ENCODE data around the gene RAPGEF6. TPM values are rescaled to one million over a fixed set of nuclear protein-coding genes. Genes with fewer than 3 reads are reported as not detected.

Gene RAPGEF6
- total and polyA plus RNA-seq, 4 donors = 2.1 to 26.6 (median 15.1) TPM

DNA sequence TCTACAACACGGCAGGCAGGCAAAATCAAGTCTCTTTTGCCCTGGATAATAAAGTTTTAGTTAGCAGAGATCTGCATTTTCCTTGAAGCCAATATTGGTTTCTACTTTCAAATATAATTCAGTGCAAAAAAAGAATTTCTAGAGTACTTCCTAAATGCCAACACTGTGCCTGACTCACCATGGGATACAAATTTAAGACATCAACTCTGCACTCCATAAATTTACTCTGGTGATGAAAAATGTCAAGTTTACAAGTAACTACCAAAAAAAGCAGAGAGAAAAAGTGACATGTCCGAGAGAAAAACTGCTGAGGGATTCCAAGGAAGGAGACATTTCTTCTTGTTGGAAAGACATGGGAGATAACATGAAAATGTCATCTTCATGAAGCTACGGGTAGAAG, 119.7 kb downstream of the RAPGEF6 start:
- H3K27me3 ChIP-seq (ENCODE audit: control insufficient read depth in 1 of 2, insufficient read depth in 2 of 2, low read length in 1 of 2) = no peaks in the 10 kb centered on the region
- no peak overlapping the region for H3K4me3 ChIP-seq (ENCODE audit: low read length in 2 of 2)
- H3K9me3 ChIP-seq (ENCODE audit: control insufficient read depth, low read length) = no peaks in the 10 kb centered on the region
- peaks cover 0 to 2% of the 10 kb centered on the region in 2 donors for H3K36me3 ChIP-seq (ENCODE audit: control insufficient read depth in 1 of 2, insufficient read depth in 2 of 2, low read length in 1 of 2)
- intact Hi-C loops (cut with DNase I) = no loop called here
- no peak for DNase-seq
- H3K27ac ChIP-seq (ENCODE audit: low read depth in 1 of 2, low read length in 2 of 2) = no peak overlapping the region
- WGBS, 2 donors = 77 to 85% methylated on average over 3 of the region's 3 CpGs
- H3K4me1 ChIP-seq (ENCODE audit: control insufficient read depth in 1 of 2, insufficient read depth in 2 of 2, low read length in 2 of 2) = no peaks in the 10 kb centered on the region
- ATAC-seq (ENCODE audit: low FRiP score) = no peak

DNA sequence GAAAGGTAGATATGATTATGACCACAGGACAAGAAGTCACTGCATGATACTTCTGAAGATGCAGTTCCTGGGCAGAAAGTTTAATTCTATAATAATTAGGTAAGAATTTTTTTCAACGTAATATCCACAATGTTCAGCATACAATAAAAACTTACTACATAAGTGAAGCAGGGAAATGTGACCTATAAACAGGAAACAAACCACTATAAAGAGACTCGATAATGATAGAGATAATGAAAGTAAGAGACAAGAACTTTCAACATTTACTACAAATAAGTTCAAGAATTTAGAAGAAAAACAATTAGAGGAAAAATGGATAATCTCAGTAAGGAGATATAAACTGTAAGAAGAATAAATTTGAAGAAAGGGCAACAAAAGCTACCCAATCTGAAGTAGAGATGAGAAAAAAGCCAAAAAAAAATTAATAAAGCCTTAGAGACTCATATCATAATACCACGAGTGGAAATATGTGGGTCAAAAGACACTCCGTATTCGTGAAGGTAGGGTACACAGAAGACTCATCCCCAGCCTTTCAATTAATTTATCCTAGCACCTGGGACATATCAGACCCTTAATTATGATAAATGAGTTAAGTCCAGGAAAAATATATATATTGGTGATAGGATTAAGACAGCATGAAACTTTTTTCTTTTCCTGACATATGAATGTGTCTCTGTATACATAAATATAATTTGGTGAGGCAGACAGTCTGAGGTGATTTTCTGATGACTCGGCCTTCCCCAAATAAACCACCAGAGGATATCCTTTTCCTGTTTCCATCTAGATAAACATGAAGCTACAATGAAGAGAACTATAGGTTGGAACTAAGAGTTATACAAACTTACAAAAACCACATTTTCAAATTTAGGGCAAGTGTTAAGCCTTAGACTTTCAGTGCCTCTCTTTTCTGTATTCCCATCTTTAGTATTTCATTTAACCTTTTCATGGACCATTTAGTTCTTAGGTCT, 120.4 kb downstream of the RAPGEF6 start:
- Histone ChIP-seq H3K4me3 (ENCODE audit: low read length in 2 of 2) (no peak overlapping the region), H3K27me3 (ENCODE audit: control insufficient read depth in 1 of 2, insufficient read depth in 2 of 2, low read length in 1 of 2) (no peaks in the 10 kb centered on the region), H3K4me1 (ENCODE audit: control insufficient read depth in 1 of 2, insufficient read depth in 2 of 2, low read length in 2 of 2) (no peaks in the 10 kb centered on the region), H3K9me3 (ENCODE audit: control insufficient read depth, low read length) (no peaks in the 10 kb centered on the region), H3K27ac (ENCODE audit: low read depth in 1 of 2, low read length in 2 of 2) (no peak overlapping the region), H3K36me3 (ENCODE audit: control insufficient read depth in 1 of 2, insufficient read depth in 2 of 2, low read length in 1 of 2) (peaks cover 2 to 3% of the 10 kb centered on the region in 2 donors)
- intact Hi-C loops (cut with DNase I) = no loop called here
- ATAC-seq (ENCODE audit: low FRiP score) = no peak
- 79 to 83% methylated on average over 6 of the region's 6 CpGs for WGBS, 2 donors
- DNase-seq = no peak

DNA sequence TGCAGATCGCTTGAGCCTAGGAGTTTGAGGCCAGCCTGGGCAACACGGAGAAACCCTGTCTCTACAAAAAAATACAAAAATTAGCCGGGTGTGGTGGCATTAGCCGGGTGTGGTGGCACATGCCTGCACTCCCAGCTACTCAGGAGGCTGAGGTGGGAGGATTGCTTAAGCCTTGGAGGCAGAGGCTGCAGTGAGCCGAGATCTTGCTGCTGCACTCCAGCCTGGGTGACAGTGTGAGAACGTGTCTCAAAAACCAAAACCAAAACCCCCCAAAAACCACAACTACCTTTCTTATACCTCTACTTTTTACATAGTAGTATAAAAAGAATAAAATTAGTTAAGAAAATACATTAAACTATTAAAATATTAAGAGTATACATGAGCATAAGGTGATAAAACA, 121.2 kb downstream of the RAPGEF6 start:
- Histone ChIP-seq H3K4me1 (ENCODE audit: control insufficient read depth in 1 of 2, insufficient read depth in 2 of 2, low read length in 2 of 2) (no peaks in the 10 kb centered on the region), H3K27me3 (ENCODE audit: control insufficient read depth in 1 of 2, insufficient read depth in 2 of 2, low read length in 1 of 2) (no peaks in the 10 kb centered on the region), H3K36me3 (ENCODE audit: control insufficient read depth in 1 of 2, insufficient read depth in 2 of 2, low read length in 1 of 2) (peaks cover 2 to 3% of the 10 kb centered on the region in 2 donors), H3K9me3 (ENCODE audit: control insufficient read depth, low read length) (no peaks in the 10 kb centered on the region), H3K27ac (ENCODE audit: low read depth in 1 of 2, low read length in 2 of 2) (no peak overlapping the region), H3K4me3 (ENCODE audit: low read length in 2 of 2) (no peak overlapping the region)
- DNase-seq (no peak), ATAC-seq (ENCODE audit: low FRiP score) (no peak)
- 92 to 94% methylated on average over 6 of the region's 6 CpGs for WGBS, 2 donors
- intact Hi-C loops (cut with DNase I) = no loop called here

DNA sequence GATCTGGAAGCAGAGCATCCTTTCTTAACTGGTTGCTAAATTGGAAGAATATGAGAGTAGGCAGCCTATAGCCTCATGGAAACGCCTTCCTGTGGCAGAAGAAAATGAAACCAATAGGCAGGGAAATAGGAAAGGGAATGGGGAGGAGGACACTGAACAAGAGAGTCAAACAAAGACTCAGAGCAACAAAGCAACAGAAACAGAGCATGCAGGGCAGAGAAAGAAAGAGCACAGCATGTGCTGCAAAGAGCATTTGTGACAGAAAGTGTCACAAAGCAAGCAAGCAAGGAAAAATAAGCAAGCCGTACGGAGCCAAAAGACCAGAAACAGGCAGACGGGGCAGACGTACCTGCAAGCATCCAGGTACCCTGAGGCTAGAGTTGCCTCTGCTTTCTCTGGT, 123.1 kb downstream of the RAPGEF6 start:
- Histone ChIP-seq H3K27ac (ENCODE audit: low read depth in 1 of 2, low read length in 2 of 2) (no peak overlapping the region), H3K36me3 (ENCODE audit: control insufficient read depth in 1 of 2, insufficient read depth in 2 of 2, low read length in 1 of 2) (peaks cover 1 to 3% of the 10 kb centered on the region in 2 donors), H3K27me3 (ENCODE audit: control insufficient read depth in 1 of 2, insufficient read depth in 2 of 2, low read length in 1 of 2) (no peaks in the 10 kb centered on the region), H3K4me1 (ENCODE audit: control insufficient read depth in 1 of 2, insufficient read depth in 2 of 2, low read length in 2 of 2) (no peaks in the 10 kb centered on the region), H3K4me3 (ENCODE audit: low read length in 2 of 2) (no peak overlapping the region), H3K9me3 (ENCODE audit: control insufficient read depth, low read length) (no peaks in the 10 kb centered on the region)
- WGBS, 2 donors = 97 to 98% methylated on average over 5 of the region's 5 CpGs
- no peak for DNase-seq
- ATAC-seq (ENCODE audit: low FRiP score) = no peak
- intact Hi-C loops (cut with DNase I) = no loop called here

DNA sequence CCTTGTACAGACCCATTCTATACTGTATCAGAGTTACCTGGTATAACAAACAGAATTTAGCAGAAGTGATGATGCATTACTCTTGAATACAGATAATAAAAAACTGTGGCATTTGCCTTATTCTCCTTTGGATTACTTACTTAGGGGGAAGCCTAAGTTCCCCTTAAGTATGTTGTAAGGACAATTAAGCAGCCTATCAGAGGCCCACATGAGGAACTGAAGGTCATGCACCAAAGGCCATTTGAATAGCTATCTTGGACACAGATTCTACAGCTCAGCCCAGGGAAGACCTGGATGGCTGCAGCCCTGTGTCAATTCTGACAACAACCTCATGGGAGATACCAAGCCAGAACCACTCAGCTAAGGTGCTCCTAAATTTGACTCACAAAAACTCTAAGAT, 125.2 kb downstream of the RAPGEF6 start:
- no peak for ATAC-seq (ENCODE audit: low FRiP score)
- H3K27ac ChIP-seq (ENCODE audit: low read depth in 1 of 2, low read length in 2 of 2) = no peak overlapping the region

DNA sequence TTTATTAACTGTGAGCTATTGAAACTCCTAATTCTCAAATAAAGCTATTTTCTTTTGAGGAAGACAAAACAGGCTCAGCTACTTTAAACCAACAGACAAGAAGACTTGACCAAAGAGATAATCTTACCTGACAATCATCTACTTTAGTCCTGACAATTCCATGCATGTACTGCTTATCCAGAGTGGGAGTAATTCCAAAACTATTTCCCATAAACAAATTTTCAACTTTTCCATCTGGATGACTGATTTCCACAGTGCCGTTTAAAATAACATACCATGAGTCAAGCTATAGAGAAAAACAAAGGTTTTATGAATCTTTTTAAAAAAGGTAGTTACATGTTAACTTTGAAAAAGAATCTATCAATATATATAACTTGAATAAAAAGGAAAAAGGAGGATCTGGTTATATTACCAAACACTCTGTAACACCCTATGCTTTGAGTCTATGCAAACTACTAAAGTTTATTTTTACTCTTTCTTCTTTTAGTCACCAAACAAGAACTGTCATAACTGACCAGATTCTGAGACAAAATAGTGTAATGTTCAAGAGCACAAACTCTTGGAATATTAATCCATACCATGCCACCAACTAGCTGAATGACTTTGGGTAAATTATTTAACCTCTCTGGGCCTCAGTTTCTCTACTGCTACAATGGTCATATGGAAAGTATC, 129.7 kb downstream of the RAPGEF6 start:
- no peaks in the 10 kb centered on the region for H3K9me3 ChIP-seq (ENCODE audit: control insufficient read depth, low read length)
- peaks cover 0 to 3% of the 10 kb centered on the region in 2 donors for H3K36me3 ChIP-seq (ENCODE audit: control insufficient read depth in 1 of 2, insufficient read depth in 2 of 2, low read length in 1 of 2)
- 33 to 41% methylated on average over 1 of the region's 1 CpG for WGBS, 2 donors
- no peaks in the 10 kb centered on the region for H3K27me3 ChIP-seq (ENCODE audit: control insufficient read depth in 1 of 2, insufficient read depth in 2 of 2, low read length in 1 of 2)
- no peaks in the 10 kb centered on the region for H3K4me1 ChIP-seq (ENCODE audit: control insufficient read depth in 1 of 2, insufficient read depth in 2 of 2, low read length in 2 of 2)
- DNase-seq = no peak
- intact Hi-C loops (cut with DNase I) = no loop called here
- no peak overlapping the region for H3K27ac ChIP-seq (ENCODE audit: low read depth in 1 of 2, low read length in 2 of 2)
- no peak for ATAC-seq (ENCODE audit: low FRiP score)
- H3K4me3 ChIP-seq (ENCODE audit: low read length in 2 of 2) = no peak overlapping the region

More for the DNA sequence above, 125.2 kb downstream of the RAPGEF6 start:
- Histone ChIP-seq H3K9me3 (ENCODE audit: control insufficient read depth, low read length) (no peaks in the 10 kb centered on the region), H3K4me3 (ENCODE audit: low read length in 2 of 2) (no peak overlapping the region), H3K4me1 (ENCODE audit: control insufficient read depth in 1 of 2, insufficient read depth in 2 of 2, low read length in 2 of 2) (no peaks in the 10 kb centered on the region), H3K27me3 (ENCODE audit: control insufficient read depth in 1 of 2, insufficient read depth in 2 of 2, low read length in 1 of 2) (no peaks in the 10 kb centered on the region), H3K36me3 (ENCODE audit: control insufficient read depth in 1 of 2, insufficient read depth in 2 of 2, low read length in 1 of 2) (peaks cover 0 to 3% of the 10 kb centered on the region in 2 donors)
- intact Hi-C loops (cut with DNase I) = no loop called here
- DNase-seq = no peak

DNA sequence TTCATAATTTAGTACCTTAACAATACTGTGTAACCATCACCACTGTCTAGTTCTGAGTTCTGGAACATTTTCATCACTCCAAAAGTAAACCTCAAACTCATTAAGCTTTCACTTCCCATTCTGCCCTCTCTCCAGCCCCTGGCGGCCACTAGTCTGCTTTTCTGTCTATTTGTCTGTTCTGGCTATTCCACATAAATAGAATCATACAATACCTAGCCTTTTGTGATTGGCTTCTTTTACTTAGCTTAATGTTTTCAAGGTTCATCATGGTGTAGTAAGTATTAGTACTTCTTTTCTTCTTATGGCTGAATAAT, 138.7 kb downstream of the RAPGEF6 start:
- Histone ChIP-seq H3K4me1 (ENCODE audit: control insufficient read depth in 1 of 2, insufficient read depth in 2 of 2, low read length in 2 of 2) (no peaks in the 10 kb centered on the region), H3K4me3 (ENCODE audit: low read length in 2 of 2) (no peak overlapping the region), H3K36me3 (ENCODE audit: control insufficient read depth in 1 of 2, insufficient read depth in 2 of 2, low read length in 1 of 2) (peaks cover 2 to 3% of the 10 kb centered on the region in 2 donors), H3K27me3 (ENCODE audit: control insufficient read depth in 1 of 2, insufficient read depth in 2 of 2, low read length in 1 of 2) (no peaks in the 10 kb centered on the region), H3K27ac (ENCODE audit: low read depth in 1 of 2, low read length in 2 of 2) (no peak overlapping the region), H3K9me3 (ENCODE audit: control insufficient read depth, low read length) (no peaks in the 10 kb centered on the region)
- ATAC-seq (ENCODE audit: low FRiP score) (no peak), DNase-seq (no peak)
- intact Hi-C loops (cut with DNase I) = no loop called here
- WGBS, 2 donors = 88 to 93% methylated on average over 1 of the region's 1 CpG

DNA sequence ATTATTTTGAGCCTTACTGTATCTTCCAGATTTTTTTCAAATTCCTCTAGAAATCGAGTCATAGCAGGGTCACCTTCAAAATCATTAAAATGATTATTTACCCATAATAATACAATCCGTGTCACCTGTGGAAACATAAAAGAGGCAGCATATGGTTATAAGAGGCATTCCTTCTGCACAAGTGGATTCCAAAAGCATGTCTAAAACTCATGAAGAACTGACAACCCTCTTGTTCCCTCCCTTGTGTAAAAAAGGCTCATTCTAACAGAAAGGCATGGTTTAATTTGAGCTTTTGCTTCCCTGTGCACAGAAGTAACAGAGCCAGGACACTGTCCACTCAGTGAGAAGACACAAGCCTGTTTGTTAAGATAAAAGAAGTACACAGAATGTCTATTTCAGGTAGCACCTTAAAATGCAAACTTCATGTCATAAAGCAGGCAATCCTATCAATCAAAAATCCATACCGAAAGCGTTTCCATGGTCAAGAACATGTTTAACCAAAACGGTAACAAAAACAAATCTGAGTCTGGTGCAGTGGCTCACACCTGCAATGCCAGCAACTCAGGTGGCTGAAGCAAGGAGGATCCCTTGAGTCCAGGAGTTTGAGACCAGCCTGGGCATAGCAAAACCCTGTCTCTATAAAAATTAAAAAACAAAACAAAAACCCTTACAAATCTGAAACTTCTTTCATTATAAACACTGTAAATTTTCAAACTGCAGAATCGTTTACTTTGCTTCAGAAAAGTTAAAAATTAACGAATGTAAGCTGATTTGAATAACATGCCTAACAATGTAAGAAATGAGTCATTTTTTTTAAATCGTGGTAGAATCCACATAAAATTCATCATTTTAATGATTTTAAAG, 139.3 kb downstream of the RAPGEF6 start:
- Histone ChIP-seq H3K27ac (ENCODE audit: low read depth in 1 of 2, low read length in 2 of 2) (no peak overlapping the region), H3K9me3 (ENCODE audit: control insufficient read depth, low read length) (no peaks in the 10 kb centered on the region), H3K36me3 (ENCODE audit: control insufficient read depth in 1 of 2, insufficient read depth in 2 of 2, low read length in 1 of 2) (peaks cover 2 to 3% of the 10 kb centered on the region in 2 donors), H3K27me3 (ENCODE audit: control insufficient read depth in 1 of 2, insufficient read depth in 2 of 2, low read length in 1 of 2) (no peaks in the 10 kb centered on the region), H3K4me3 (ENCODE audit: low read length in 2 of 2) (no peak overlapping the region), H3K4me1 (ENCODE audit: control insufficient read depth in 1 of 2, insufficient read depth in 2 of 2, low read length in 2 of 2) (peaks cover 0 to 2% of the 10 kb centered on the region in 2 donors)
- DNase-seq = no peak
- no peak for ATAC-seq (ENCODE audit: low FRiP score)
- WGBS, 2 donors = 90 to 91% methylated on average over 8 of the region's 8 CpGs
- intact Hi-C loops (cut with DNase I) = no loop called here
